Measurements from ENCODE around the gene WNT7B. TPM values are rescaled to one million over a fixed set of nuclear protein-coding genes. Genes with fewer than 3 reads are reported as not detected.

The WNT7B gene
- total RNA-seq, 4 donors from 2014 or later: not detected

DNA sequence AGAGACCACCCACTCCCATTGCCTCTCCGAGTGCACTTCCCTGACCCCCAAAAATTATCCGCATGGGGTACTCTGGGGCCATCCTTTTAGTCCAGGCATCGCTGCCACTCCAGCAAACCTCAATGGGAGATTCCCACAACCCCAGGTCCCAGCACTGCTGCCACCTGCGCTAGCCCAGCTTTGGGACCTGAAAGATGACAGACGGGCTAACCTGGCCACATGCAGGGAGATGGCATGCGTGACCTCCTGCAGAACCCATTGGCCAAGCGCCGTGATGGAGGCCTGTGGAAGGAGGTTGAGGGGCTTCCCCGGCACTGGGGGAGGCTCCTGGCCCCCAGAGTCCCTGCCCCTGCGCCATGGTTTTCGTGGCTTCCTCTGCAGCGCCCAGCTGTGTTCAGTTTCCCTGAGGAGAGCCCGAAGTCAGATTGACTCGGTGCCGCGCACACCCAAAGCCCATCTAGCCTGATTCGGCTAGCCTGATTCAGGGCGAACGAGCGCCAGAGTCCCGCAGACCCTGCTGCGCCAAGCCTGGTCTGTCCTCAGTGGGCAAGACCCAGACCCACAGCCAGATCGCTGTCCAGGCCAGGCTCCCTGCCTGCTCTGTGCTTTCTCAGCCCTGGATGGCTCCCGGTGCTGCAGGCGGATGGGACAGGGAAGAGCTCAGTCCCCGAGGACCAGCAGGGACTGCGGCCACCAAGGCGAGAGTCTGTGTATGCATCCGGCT is 751 bp upstream of the WNT7B start:
- TF ChIP-seq CTCF (IDR thresholded peaks at IDR 0.05; ENCODE audit: low read depth): no peak

GRCh38 chr22:45976254-45977002 is 534 bp downstream of the WNT7B start:
- no peak for TF ChIP-seq CTCF (IDR thresholded peaks at IDR 0.05; ENCODE audit: low read depth)

DNA sequence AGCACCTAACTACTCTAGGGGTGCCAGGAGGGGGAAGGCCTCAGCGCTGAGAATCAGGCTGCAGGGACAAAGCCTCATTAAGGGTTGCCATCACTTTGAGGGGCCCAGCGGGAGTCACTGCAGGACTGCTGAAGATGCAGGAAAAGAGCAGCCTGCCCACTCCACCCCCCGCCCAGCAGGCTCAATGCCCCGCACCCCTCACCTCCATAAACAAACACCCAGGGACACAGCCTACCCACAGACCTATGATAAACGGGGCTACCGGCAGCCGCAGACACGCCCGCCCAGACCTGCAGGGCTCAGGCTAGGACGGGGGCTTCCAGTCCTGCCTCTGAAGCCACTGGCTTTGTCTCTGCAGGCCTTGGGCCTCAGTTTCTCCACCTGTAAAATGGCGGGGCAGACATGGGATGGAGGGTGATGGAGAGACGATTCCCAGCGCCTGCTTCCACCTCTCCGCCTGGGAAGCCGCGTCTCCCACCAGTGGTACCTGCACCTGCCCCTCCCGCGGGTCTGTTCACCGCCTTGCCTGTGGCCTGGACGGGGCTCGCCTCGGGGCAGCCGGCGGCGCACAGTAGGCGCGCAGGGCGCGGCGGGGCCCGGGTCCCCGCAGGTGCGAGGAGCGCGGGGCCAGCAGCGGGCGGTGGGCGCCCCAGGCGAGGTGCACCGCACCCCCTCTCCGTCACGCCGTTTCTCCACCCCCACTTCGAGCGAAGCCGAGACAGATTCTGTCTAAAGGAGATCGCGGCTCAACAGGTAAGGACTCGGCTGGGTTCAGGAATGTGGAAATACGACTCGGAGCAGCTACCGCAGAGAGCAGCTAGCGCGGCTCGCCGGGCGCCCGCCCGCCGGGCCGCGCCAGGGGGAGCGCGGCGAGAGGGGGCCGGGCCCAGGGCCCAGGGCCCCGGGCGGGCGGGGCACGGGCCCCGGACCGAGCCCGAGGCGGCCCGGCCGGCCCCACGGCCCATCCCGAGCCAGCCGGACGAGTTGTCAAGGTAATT is 1.5 kb downstream of the WNT7B start:
- TF ChIP-seq CTCF (IDR thresholded peaks at IDR 0.05; ENCODE audit: low read depth): no peak

DNA sequence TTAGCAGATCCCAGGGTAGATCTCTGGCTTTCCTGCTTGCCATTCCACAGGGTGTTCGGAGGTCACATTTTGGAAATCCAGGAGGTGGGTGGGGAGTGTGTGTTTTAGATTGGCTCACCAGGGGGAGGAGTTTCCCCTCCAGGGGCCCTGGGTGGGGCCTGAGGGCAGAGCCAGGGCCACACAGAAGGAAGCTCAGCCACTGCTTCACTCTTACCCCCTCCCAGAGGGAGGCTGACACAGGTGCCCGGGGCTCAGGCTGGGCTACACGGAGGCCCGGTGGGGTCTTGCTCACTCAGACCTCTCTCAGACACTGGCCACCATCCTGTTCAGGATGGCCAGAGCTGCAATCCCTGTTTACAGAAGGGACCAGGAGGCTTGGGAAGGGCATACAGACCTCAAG is 2.5 kb downstream of the WNT7B start:
- TF ChIP-seq CTCF (IDR thresholded peaks at IDR 0.05; ENCODE audit: low read depth): no peak

DNA sequence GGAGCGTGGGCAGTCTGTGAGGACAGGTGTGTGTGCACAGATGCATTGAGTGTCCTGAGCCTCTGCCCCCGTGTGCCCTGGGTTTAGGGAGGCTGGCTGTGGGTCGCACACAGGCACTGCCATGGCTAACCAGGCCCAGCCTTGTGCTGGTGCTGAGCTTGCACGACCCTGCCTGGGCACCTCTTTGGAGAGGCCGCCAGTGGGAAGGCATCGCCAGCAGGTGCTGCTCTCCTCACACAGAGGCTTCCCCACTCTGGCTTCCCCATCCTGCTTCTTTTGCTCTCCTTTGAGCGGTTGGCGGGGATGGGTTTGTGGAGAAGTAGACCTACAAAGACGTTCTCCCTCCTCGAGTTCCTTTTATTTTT is 4.1 kb downstream of the WNT7B start:
- no peak for TF ChIP-seq CTCF (IDR thresholded peaks at IDR 0.05; ENCODE audit: low read depth)

DNA sequence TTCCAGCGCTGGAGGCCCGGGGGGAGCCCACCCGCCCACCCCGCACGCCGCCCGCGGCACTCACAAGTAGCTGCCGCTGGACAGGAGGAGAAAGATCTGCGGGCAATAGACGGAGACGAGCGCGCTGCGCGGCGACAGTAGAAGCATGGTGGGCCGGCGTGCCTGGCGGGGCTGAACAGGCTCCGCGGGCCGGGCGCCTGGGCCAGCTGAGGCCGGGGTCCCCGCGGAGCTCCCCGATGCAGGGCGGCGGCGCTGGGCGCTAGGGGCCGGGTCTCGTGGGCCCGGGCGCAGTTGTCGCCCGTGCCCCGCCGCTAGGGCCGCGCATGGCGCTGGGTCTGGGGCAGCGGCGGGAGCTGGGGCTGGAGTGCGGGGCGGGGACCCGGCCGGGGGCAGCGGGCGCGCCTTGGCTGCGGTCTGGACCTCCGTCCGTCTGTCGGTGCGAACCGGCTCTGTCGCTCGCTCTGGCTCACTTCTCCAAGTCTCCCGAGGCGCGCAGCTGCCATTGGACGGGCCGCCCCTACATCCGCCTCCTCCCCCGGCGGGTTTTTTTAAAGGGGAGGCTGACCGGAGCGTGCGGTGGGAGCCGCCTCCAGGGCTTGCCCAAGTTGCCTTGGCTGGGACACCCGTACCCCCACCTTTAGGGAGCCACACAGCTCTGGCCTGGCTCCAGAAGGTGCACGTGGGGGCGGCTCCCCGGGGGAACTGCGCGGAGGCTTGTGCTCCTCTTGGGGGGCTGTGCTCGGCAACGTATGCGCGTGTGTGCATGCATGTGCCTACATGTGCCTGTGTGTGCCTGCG is 4.7 kb downstream of the WNT7B start:
- TF ChIP-seq CTCF (IDR thresholded peaks at IDR 0.05; ENCODE audit: low read depth): no peak

All from subcutaneous adipose tissue (tissue), 4 donors.